Caco-2 (cell line): ENCODE data around the gene PPM1B. TPM values are rescaled to one million over a fixed set of nuclear protein-coding genes. Genes with fewer than 3 reads are reported as not detected.

Source experiments
- BruUV-seq: library from RNA; stranded (reverse); fragments of 400-500 nt; replicated peaks from 2 replicates; lab custom pipeline; 2021; lab: Mats Ljungman, UMichigan
- CTCF ChIA-PET: fragments of 300-600 bp; sonication (Branson Sonifier 250); formaldehyde crosslinking; loops from one replicate; lab custom pipeline; 2022; ENCODE audit warnings: antibody characterized with exemption; lab: Charles Lee
- POLR2A ChIA-PET: fragments of 300-600 bp; sonication (Branson Sonifier 250); formaldehyde crosslinking; loops from one replicate; lab custom pipeline; 2022; ENCODE audit warnings: antibody characterized with exemption; lab: Charles Lee
- DNase-seq, 2 experiments: peaks; one replicate each; pipeline versions ENCODE4 v3.0.0 to v3.0.0-alpha.2; 2020 to 2022
- H3K27me3 ChIP-seq: replicated peaks from 2 replicates; pipeline ENCODE4 v1.6.0; 2011; ENCODE audit warnings: low read length; ENCODE audit not compliant: control insufficient read depth, insufficient read depth
- H3K36me3 ChIP-seq: 2 replicates; pipeline ENCODE4 v1.5.1; 2011; ENCODE audit warnings: low read length; ENCODE audit not compliant: control insufficient read depth, insufficient read depth
- H3K4me1 ChIP-seq: fragments of 250-450 bp; sonication (Bioruptor Pico); 2 replicates; pipeline ENCODE4 v1.5.1; 2020; ENCODE audit warnings: mild to moderate bottlenecking
- H3K4me3 ChIP-seq: 2 replicates; pipeline ENCODE4 v1.5.1; 2011; ENCODE audit warnings: low read depth, mild to moderate bottlenecking, control low read depth, low read length
- H3K9me3 ChIP-seq: fragments of 250-450 bp; sonication (Bioruptor Pico); 2 replicates; pipeline ENCODE4 v1.5.1; 2020; ENCODE audit warnings: mild to moderate bottlenecking, moderate library complexity
- H3K27ac Mint-ChIP-seq: one replicate; pipeline ENCODE4 v1.8.0; 2022; ENCODE audit warnings: mixed read lengths; ENCODE audit not compliant: unreplicated experiment
- H3K27me3 Mint-ChIP-seq: one replicate; pipeline ENCODE4 v1.8.0; 2022; ENCODE audit warnings: mixed read lengths; ENCODE audit not compliant: insufficient read depth, unreplicated experiment
- H3K36me3 Mint-ChIP-seq: one replicate; pipeline ENCODE4 v1.8.0; 2022; ENCODE audit warnings: mild to moderate bottlenecking, mixed read lengths; ENCODE audit not compliant: insufficient read depth, unreplicated experiment
- H3K4me1 Mint-ChIP-seq: one replicate; pipeline ENCODE4 v1.8.0; 2022; ENCODE audit warnings: low read depth, mixed read lengths; ENCODE audit not compliant: unreplicated experiment
- H3K4me3 Mint-ChIP-seq: one replicate; pipeline ENCODE4 v1.8.0; 2022; ENCODE audit warnings: mild to moderate bottlenecking, moderate library complexity, mixed read lengths; ENCODE audit not compliant: unreplicated experiment
- H3K9me3 Mint-ChIP-seq: one replicate; pipeline ENCODE4 v1.8.0; 2022; ENCODE audit warnings: mixed read lengths; ENCODE audit not compliant: unreplicated experiment
- intact Hi-C: fragments of 100-400 bp; cut with micrococcal nuclease; formaldehyde crosslinking; loops from one replicate; pipeline ENCODE4 v1.10.0; 2022; ENCODE audit not compliant: unreplicated experiment
- total RNA-seq: library from RNA; stranded (reverse); gene quantifications from 2 replicates; pipeline ENCODE4 v1.2.3, GENCODE V29; 2022
- TF ChIP-seq, protein P1 (sequence below), 2 experiments: fragments of 200-600 bp in 1 of 2; IDR thresholded peaks; 1 replicate in 1 of 2; 2 replicates in 1 of 2; pipeline versions ENCODE4 v1.5.1 to v1.8.0; 2011 to 2022; ENCODE audit warnings: antibody characterized with exemption in 1 of 2, control low read depth in 1 of 2, inconsistent platforms in 1 of 2, low read depth in 1 of 2, low read length in 1 of 2, mild to moderate bottlenecking in 1 of 2, moderate library complexity in 1 of 2; ENCODE audit not compliant: insufficient read depth in 1 of 2, severe bottlenecking in 1 of 2, unreplicated experiment in 1 of 2

The PPM1B gene
- total RNA-seq, 1 experiment from 2014 or later: 82.9 TPM

DNA sequence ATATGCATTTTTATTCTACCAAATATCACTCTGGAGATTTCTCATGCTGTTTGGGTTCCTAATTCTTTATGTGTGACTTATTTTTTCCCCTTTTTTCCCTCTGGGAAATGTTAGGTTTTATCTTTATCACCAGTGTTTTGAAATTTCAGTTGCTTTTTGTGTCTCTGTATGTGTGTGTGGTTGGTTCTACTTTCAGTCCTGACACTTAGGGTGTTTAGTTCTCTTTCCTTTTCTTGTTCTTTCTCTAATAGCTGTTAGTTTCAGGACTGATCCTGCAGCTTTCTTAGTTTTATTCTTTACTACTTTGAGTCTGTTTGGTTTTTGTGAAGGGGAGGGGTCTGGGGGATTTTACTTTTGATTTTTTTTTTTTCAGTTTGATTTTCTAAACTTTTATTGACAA, 23.1 kb downstream of the PPM1B start:
- intact Hi-C loops: no loop called here
- Mint-ChIP-seq H3K27me3 (no peaks in the 10 kb centered on the region), H3K36me3 (peaks cover 38% of the 10 kb centered on the region), H3K27ac (no peak overlapping the region), H3K4me1 (no peaks in the 10 kb centered on the region), H3K9me3 (no peaks in the 10 kb centered on the region), H3K4me3 (no peak overlapping the region)
- Histone ChIP-seq H3K4me3 (no peak overlapping the region), H3K9me3 (no peaks in the 10 kb centered on the region), H3K4me1 (no peaks in the 10 kb centered on the region), H3K36me3 (no peaks in the 10 kb centered on the region), H3K27me3 (no peaks in the 10 kb centered on the region)
- TF ChIP-seq, protein P1, sequence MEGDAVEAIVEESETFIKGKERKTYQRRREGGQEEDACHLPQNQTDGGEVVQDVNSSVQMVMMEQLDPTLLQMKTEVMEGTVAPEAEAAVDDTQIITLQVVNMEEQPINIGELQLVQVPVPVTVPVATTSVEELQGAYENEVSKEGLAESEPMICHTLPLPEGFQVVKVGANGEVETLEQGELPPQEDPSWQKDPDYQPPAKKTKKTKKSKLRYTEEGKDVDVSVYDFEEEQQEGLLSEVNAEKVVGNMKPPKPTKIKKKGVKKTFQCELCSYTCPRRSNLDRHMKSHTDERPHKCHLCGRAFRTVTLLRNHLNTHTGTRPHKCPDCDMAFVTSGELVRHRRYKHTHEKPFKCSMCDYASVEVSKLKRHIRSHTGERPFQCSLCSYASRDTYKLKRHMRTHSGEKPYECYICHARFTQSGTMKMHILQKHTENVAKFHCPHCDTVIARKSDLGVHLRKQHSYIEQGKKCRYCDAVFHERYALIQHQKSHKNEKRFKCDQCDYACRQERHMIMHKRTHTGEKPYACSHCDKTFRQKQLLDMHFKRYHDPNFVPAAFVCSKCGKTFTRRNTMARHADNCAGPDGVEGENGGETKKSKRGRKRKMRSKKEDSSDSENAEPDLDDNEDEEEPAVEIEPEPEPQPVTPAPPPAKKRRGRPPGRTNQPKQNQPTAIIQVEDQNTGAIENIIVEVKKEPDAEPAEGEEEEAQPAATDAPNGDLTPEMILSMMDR (IDR thresholded peaks at IDR 0.05; ENCODE audit: insufficient read depth in 1 of 2, low read depth in 1 of 2, low read length in 1 of 2, severe bottlenecking in 1 of 2, unreplicated experiment in 1 of 2): no peak
- DNase-seq: no peak
- CTCF ChIA-PET: no interaction called here
- no TSS peak for BruUV-seq
- POLR2A ChIA-PET: interaction anchor here (0.7 kb wide), 1 partner anchor 23 kb away, joined by 4 read pairs; no protein-coding TSS in a partner anchor

DNA sequence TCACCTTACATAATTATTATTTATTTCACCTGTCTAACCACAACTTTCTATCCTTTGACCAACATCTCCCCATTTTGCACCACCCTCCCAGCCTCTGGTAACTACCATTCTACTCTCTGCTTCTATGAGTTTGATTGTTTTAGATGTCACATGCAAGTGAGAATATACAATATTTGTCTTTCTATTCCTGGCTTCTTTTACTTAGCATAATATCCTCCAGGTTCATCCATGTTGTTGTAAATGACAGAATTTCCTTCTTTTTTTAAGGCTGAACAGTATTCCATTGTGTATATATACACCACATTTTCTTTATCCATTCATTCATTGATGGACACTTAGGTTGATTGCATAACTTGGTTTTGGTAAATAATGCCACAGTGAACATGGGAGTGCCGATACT, 24.0 kb downstream of the PPM1B start:
- BruUV-seq: no TSS peak
- CTCF ChIA-PET: no interaction called here

DNA sequence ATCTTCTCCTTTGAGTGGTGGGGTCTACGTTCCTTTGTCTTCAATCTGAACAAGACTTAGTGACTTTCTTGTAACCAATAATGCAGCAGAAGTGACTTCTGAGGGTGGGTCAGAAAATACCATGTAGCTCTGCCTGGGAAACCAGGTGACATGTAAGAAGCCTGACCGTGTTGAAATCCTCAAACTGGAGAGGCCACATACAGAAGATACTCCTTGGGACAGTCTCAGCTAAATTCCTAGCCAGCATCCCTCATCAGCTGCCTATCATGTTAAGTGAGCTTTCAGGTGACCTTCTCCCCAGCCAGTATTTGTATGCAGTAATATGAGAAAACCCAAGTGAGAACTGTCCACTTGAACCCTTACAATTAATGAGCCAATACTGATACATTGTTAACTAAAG, 27.0 kb downstream of the PPM1B start:
- H3K4me1 ChIP-seq: no peaks in the 10 kb centered on the region

More for the DNA sequence above, 24.0 kb downstream of the PPM1B start:
- intact Hi-C loops: no loop called here
- no peaks in the 10 kb centered on the region for H3K4me1 ChIP-seq
- Mint-ChIP-seq H3K27me3 (no peaks in the 10 kb centered on the region), H3K4me3 (no peak overlapping the region), H3K36me3 (peaks cover 36% of the 10 kb centered on the region), H3K4me1 (no peaks in the 10 kb centered on the region), H3K27ac (no peak overlapping the region), H3K9me3 (no peaks in the 10 kb centered on the region)
- no peaks in the 10 kb centered on the region for H3K27me3 ChIP-seq
- TF ChIP-seq, protein P1 (IDR thresholded peaks at IDR 0.05; ENCODE audit: insufficient read depth in 1 of 2, low read depth in 1 of 2, low read length in 1 of 2, severe bottlenecking in 1 of 2, unreplicated experiment in 1 of 2): no peak
- H3K36me3 ChIP-seq: no peaks in the 10 kb centered on the region
- no peaks in the 10 kb centered on the region for H3K9me3 ChIP-seq
- DNase-seq: no peak
- H3K4me3 ChIP-seq: no peak overlapping the region
- POLR2A ChIA-PET: no interaction called here

More for the DNA sequence above, 27.0 kb downstream of the PPM1B start:
- no peaks in the 10 kb centered on the region for H3K4me1 Mint-ChIP-seq
- Histone ChIP-seq H3K4me3 (no peak overlapping the region), H3K36me3 (no peaks in the 10 kb centered on the region), H3K27me3 (no peaks in the 10 kb centered on the region), H3K9me3 (no peaks in the 10 kb centered on the region)
- H3K9me3 Mint-ChIP-seq: no peaks in the 10 kb centered on the region
- ChIA-PET POLR2A (no interaction called here), CTCF (no interaction called here)
- DNase-seq: no peak
- no peaks in the 10 kb centered on the region for H3K27me3 Mint-ChIP-seq
- H3K4me3 Mint-ChIP-seq: no peak overlapping the region
- peaks cover 38% of the 10 kb centered on the region for H3K36me3 Mint-ChIP-seq
- BruUV-seq: no TSS peak
- no peak overlapping the region for H3K27ac Mint-ChIP-seq
- TF ChIP-seq, protein P1 (IDR thresholded peaks at IDR 0.05; ENCODE audit: insufficient read depth in 1 of 2, low read depth in 1 of 2, low read length in 1 of 2, severe bottlenecking in 1 of 2, unreplicated experiment in 1 of 2): no peak
- intact Hi-C loops: no loop called here
